ENCODE measurements around the gene DLG2. TPM values are rescaled to one million over a fixed set of nuclear protein-coding genes. Genes with fewer than 3 reads are reported as not detected.
A peak's percentile ranks its signal among the peaks of the same experiment; 100 is the strongest.

DLG2 gene
- total RNA-seq, 1 experiment from 2014 or later, result 17.5 TPM

GRCh38 chr11:83521647-83522596 lies 2105.2 kb downstream of the DLG2 start:
- H3K27me3 Mint-ChIP-seq (ENCODE audit: low read depth), result no peaks in the 10 kb centered on the region

GRCh38 chr11:83520849-83521248 lies 2106.3 kb downstream of the DLG2 start:
- no peak for ATAC-seq
- CTCF ChIA-PET, result no interaction called here

More at GRCh38 chr11:83521647-83522596, 2105.2 kb downstream of the DLG2 start:
- Mint-ChIP-seq H3K36me3 (peaks cover 22% of the 10 kb centered on the region), H3K9me3 (peaks cover 21% of the 10 kb centered on the region), H3K4me3 (no peak overlapping the region), H3K27ac (no peak overlapping the region), H3K4me1 (peaks cover 28% of the 10 kb centered on the region)
- TF ChIP-seq ETV6 (CRISPR knock-in tag; IDR thresholded peaks at IDR 0.05) (no peak), TEAD4 (CRISPR knock-in tag; IDR thresholded peaks at IDR 0.05) (no peak), ZNF219 (CRISPR knock-in tag; IDR thresholded peaks at IDR 0.05; ENCODE audit: borderline replicate concordance) (no peak), ATF6 (CRISPR knock-in tag; IDR thresholded peaks at IDR 0.05) (no peak)
- TF ChIP-seq, protein P1, sequence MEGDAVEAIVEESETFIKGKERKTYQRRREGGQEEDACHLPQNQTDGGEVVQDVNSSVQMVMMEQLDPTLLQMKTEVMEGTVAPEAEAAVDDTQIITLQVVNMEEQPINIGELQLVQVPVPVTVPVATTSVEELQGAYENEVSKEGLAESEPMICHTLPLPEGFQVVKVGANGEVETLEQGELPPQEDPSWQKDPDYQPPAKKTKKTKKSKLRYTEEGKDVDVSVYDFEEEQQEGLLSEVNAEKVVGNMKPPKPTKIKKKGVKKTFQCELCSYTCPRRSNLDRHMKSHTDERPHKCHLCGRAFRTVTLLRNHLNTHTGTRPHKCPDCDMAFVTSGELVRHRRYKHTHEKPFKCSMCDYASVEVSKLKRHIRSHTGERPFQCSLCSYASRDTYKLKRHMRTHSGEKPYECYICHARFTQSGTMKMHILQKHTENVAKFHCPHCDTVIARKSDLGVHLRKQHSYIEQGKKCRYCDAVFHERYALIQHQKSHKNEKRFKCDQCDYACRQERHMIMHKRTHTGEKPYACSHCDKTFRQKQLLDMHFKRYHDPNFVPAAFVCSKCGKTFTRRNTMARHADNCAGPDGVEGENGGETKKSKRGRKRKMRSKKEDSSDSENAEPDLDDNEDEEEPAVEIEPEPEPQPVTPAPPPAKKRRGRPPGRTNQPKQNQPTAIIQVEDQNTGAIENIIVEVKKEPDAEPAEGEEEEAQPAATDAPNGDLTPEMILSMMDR (IDR thresholded peaks at IDR 0.05), result peak; percentile 22; the same call in 1 of the 2 replicates
- ChIA-PET CTCF (interaction anchor here (0.7 to 2.2 kb wide), 4 partner anchors 10 to 229 kb away, joined by 3 to 14 read pairs (median 4); no protein-coding TSS in a partner anchor), POLR2A (no interaction called here)
- peak; percentile 38 for DNase-seq (ENCODE audit: low spot score)
- peak; percentile 97 for ATAC-seq

GRCh38 chr11:83511646-83512045 lies 2115.5 kb downstream of the DLG2 start:
- no peaks in the 10 kb centered on the region for H3K27me3 Mint-ChIP-seq (ENCODE audit: low read depth)
- peaks cover 16% of the 10 kb centered on the region for H3K4me1 Mint-ChIP-seq
- TF ChIP-seq, protein P2, sequence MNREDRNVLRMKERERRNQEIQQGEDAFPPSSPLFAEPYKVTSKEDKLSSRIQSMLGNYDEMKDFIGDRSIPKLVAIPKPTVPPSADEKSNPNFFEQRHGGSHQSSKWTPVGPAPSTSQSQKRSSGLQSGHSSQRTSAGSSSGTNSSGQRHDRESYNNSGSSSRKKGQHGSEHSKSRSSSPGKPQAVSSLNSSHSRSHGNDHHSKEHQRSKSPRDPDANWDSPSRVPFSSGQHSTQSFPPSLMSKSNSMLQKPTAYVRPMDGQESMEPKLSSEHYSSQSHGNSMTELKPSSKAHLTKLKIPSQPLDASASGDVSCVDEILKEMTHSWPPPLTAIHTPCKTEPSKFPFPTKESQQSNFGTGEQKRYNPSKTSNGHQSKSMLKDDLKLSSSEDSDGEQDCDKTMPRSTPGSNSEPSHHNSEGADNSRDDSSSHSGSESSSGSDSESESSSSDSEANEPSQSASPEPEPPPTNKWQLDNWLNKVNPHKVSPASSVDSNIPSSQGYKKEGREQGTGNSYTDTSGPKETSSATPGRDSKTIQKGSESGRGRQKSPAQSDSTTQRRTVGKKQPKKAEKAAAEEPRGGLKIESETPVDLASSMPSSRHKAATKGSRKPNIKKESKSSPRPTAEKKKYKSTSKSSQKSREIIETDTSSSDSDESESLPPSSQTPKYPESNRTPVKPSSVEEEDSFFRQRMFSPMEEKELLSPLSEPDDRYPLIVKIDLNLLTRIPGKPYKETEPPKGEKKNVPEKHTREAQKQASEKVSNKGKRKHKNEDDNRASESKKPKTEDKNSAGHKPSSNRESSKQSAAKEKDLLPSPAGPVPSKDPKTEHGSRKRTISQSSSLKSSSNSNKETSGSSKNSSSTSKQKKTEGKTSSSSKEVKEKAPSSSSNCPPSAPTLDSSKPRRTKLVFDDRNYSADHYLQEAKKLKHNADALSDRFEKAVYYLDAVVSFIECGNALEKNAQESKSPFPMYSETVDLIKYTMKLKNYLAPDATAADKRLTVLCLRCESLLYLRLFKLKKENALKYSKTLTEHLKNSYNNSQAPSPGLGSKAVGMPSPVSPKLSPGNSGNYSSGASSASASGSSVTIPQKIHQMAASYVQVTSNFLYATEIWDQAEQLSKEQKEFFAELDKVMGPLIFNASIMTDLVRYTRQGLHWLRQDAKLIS (CRISPR knock-in tag; IDR thresholded peaks at IDR 0.05; ENCODE audit: borderline replicate concordance), result no peak
- TF ChIP-seq ZNF396 (CRISPR knock-in tag; IDR thresholded peaks at IDR 0.05; ENCODE audit: borderline replicate concordance), result no peak
- no peak for TF ChIP-seq ZNF263 (CRISPR knock-in tag; IDR thresholded peaks at IDR 0.05; ENCODE audit: low read depth)
- no peak for TF ChIP-seq PRRX2 (CRISPR knock-in tag; IDR thresholded peaks at IDR 0.05)
- TF ChIP-seq ZNF121 (CRISPR knock-in tag; IDR thresholded peaks at IDR 0.05), result no peak
- TF ChIP-seq, protein P3, sequence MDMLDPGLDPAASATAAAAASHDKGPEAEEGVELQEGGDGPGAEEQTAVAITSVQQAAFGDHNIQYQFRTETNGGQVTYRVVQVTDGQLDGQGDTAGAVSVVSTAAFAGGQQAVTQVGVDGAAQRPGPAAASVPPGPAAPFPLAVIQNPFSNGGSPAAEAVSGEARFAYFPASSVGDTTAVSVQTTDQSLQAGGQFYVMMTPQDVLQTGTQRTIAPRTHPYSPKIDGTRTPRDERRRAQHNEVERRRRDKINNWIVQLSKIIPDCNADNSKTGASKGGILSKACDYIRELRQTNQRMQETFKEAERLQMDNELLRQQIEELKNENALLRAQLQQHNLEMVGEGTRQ (CRISPR knock-in tag; IDR thresholded peaks at IDR 0.05), result no peak
- TF ChIP-seq ZNF416 (CRISPR knock-in tag; IDR thresholded peaks at IDR 0.05), result no peak
- no peak for DNase-seq (ENCODE audit: low spot score)
- peak; percentile 77 for ATAC-seq
- H3K9me3 Mint-ChIP-seq, result peaks cover 21% of the 10 kb centered on the region
- H3K36me3 Mint-ChIP-seq, result peaks cover 9% of the 10 kb centered on the region
- no peak overlapping the region for H3K4me3 Mint-ChIP-seq
- POLR2A ChIA-PET, result no interaction called here
- CTCF ChIA-PET, result interaction anchor here (0.8 to 1.2 kb wide), 4 partner anchors 11 to 262 kb away, joined by 3 to 4 read pairs (median 3); no protein-coding TSS in a partner anchor
- peak overlapping the region; percentile 90 for H3K27ac Mint-ChIP-seq

More at GRCh38 chr11:83520849-83521248, 2106.3 kb downstream of the DLG2 start:
- Mint-ChIP-seq H3K36me3 (peaks cover 31% of the 10 kb centered on the region), H3K27ac (no peak overlapping the region), H3K4me1 (peaks cover 26% of the 10 kb centered on the region), H3K9me3 (peaks cover 31% of the 10 kb centered on the region), H3K4me3 (no peak overlapping the region), H3K27me3 (ENCODE audit: low read depth) (no peaks in the 10 kb centered on the region)
- DNase-seq (ENCODE audit: low spot score), result no peak
- POLR2A ChIA-PET, result no interaction called here
- TF ChIP-seq FOXP1 (CRISPR knock-in tag; IDR thresholded peaks at IDR 0.05; ENCODE audit: borderline replicate concordance) (no peak), CREM (CRISPR knock-in tag; IDR thresholded peaks at IDR 0.05) (no peak)

Measured in WTC11 (cell line).